Naive B cell (primary cell): Measurements from ENCODE around the gene PIR. TPM values are rescaled to one million over a fixed set of nuclear protein-coding genes. Genes with fewer than 3 reads are reported as not detected.

Experiments used
- ATAC-seq, 2 donors: fragments of 150-1000 bp; cut with Tn5 transposase; 2 replicates each; pipeline ENCODE4 v1.10.0; 2021; ENCODE audit warnings: low read depth in 2 of 2, mild to moderate bottlenecking in 2 of 2, moderate library complexity in 2 of 2
- DNase-seq: peaks from one replicate; pipeline ENCODE4 v3.0.0; 2022
- H3K27ac Mint-ChIP-seq, 6 donors: one replicate each; pipeline ENCODE4 v1.8.0; 2020 to 2022; ENCODE audit warnings: mild to moderate bottlenecking in 6 of 6, mixed read lengths in 6 of 6, moderate library complexity in 5 of 6, inconsistent platforms in 2 of 6
- H3K27me3 Mint-ChIP-seq, 3 donors: one replicate each; pipeline ENCODE4 v1.8.0; 2021 to 2022; ENCODE audit warnings: mixed read lengths in 3 of 3, mild to moderate bottlenecking in 1 of 3
- H3K36me3 Mint-ChIP-seq, 2 donors: one replicate each; pipeline ENCODE4 v1.8.0; 2020 to 2022; ENCODE audit warnings: mixed read lengths in 2 of 2, inconsistent platforms in 1 of 2, mild to moderate bottlenecking in 1 of 2
- H3K4me1 Mint-ChIP-seq, 3 donors: one replicate each; pipeline ENCODE4 v1.8.0; 2020 to 2022; ENCODE audit warnings: mixed read lengths in 3 of 3, inconsistent platforms in 1 of 3, mild to moderate bottlenecking in 1 of 3, moderate library complexity in 1 of 3
- H3K4me3 Mint-ChIP-seq, 8 donors: one replicate each; pipeline ENCODE4 v1.8.0; 2020 to 2022; ENCODE audit warnings: mild to moderate bottlenecking in 8 of 8, mixed read lengths in 8 of 8, moderate library complexity in 8 of 8, inconsistent platforms in 2 of 8
- H3K9me3 Mint-ChIP-seq, 7 donors: one replicate each; pipeline ENCODE4 v1.8.0; 2020 to 2022; ENCODE audit warnings: mixed read lengths in 7 of 7, mild to moderate bottlenecking in 5 of 7, inconsistent platforms in 2 of 7, moderate library complexity in 1 of 7
- polyA plus RNA-seq, 6 donors: library from polyadenylated mRNA; unstranded; fragments of 300-500 nt; fragmentation: Illumina TruSeq; gene quantifications; one replicate each; pipeline ENCODE4 v1.2.3, GENCODE V29; 2021; ENCODE audit warnings: low read depth in 6 of 6

Gene PIR
- polyA plus RNA-seq, 6 donors from 2014 or later: not detected

DNA sequence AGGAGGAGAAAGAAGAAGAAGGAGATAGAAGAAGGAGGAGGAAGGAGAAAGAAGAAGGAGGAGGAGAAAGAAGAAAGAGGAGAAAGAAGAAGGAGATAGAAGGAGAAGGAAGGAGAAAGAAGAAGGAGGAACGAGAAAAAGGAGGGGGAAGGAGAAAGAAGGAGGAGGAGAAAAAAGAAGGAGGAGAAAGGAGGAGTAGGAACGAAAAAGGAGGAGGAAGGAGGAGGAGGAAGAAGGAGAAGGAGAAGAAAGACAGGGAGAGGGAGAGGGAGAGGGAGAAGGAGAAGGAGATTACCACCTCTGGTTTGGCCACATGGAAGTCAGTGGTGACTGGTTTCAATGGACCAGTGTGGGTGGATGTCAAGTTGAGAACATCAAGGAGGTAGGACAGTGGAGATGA, 58.9 kb downstream of the PIR start:
- H3K36me3 Mint-ChIP-seq: peaks cover 0 to 11% of the 10 kb centered on the region in 2 donors
- H3K9me3 Mint-ChIP-seq: peaks cover 0 to 18% (median 3%) of the 10 kb centered on the region in 7 donors
- H3K4me1 Mint-ChIP-seq: no peaks in the 10 kb centered on the region
- DNase-seq: no peak
- H3K27me3 Mint-ChIP-seq: peaks cover 8 to 43% (median 19%) of the 10 kb centered on the region in 3 donors
- H3K4me3 Mint-ChIP-seq: no peak overlapping the region
- no peak overlapping the region for H3K27ac Mint-ChIP-seq
- no peak for ATAC-seq

GRCh38 chrX:15430584-15430983, 62.5 kb downstream of the PIR start:
- Mint-ChIP-seq H3K27me3 (peaks cover 10 to 45% (median 14%) of the 10 kb centered on the region in 3 donors), H3K27ac (no peak overlapping the region), H3K4me1 (no peaks in the 10 kb centered on the region), H3K4me3 (no peak overlapping the region), H3K36me3 (peaks cover 0 to 11% of the 10 kb centered on the region in 2 donors), H3K9me3 (peaks cover 0 to 18% (median 2%) of the 10 kb centered on the region in 7 donors)
- no peak for ATAC-seq
- no peak for DNase-seq

- Mint-ChIP-seq H3K4me1 (no peaks in the 10 kb centered on the region), H3K4me3 (no peak overlapping the region), H3K27me3 (peaks cover 6 to 45% (median 14%) of the 10 kb centered on the region in 3 donors), H3K27ac (no peak overlapping the region), H3K9me3 (peaks cover 0 to 18% (median 2%) of the 10 kb centered on the region in 7 donors), H3K36me3 (peaks cover 0 to 11% of the 10 kb centered on the region in 2 donors)
- ATAC-seq: no peak
- no peak for DNase-seq
Measured at GRCh38 chrX:15430076-15430475, 63.1 kb downstream of the PIR start.

DNA sequence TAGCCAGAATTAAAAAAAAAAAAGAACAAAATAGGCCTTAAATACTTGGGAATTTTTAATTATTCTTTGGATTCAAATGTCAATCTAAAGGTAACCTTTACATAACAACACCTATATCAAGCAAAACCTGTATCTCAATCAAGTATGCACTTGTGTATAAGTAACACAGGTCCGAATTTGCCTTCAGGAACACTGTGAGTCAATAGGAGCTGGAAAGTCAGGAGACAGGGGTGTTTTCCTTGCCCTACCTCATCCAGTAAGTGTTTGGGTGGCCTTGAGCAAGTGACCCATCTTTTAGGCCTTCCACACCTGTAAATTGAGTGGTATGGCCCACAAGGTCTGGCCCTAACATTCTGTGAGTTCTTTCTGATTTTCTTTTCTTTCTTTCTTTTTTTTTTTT, 68.1 kb downstream of the PIR start:
- H3K4me3 Mint-ChIP-seq: no peak overlapping the region
- peaks cover 0 to 10% (median 5%) of the 10 kb centered on the region in 7 donors for H3K9me3 Mint-ChIP-seq
- no peak overlapping the region for H3K27ac Mint-ChIP-seq

DNA sequence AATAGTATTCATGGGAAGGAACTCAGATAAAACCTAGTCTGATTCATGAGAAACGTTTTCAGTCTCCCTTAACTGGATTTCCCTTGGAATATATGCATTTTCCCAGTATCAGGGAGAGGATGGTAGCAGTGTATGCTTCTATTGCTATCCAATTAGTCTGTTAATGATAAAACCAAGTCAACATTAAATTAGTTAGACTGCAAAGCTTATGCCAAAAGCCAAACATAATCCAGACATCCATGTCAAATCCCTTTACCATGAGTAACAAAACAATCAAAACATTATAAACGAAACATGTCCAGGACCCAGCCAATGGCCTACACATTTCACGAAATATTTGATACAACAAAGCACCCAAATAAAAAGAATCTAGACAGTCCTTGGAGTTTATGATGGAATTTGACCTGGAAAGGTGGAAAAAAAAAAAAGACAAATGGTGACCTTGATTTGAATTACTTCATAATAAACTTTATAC, 74.4 kb downstream of the PIR start:
- no peak for ATAC-seq
- H3K27me3 Mint-ChIP-seq: no peaks in the 10 kb centered on the region
- no peak overlapping the region for H3K4me3 Mint-ChIP-seq
- no peak for DNase-seq
- no peak overlapping the region for H3K27ac Mint-ChIP-seq
- peaks cover 2 to 34% (median 12%) of the 10 kb centered on the region in 7 donors for H3K9me3 Mint-ChIP-seq
- no peaks in the 10 kb centered on the region for H3K4me1 Mint-ChIP-seq
- H3K36me3 Mint-ChIP-seq: no peaks in the 10 kb centered on the region

More for the DNA sequence above, 68.1 kb downstream of the PIR start:
- H3K27me3 Mint-ChIP-seq: peaks cover 0 to 10% (median 3%) of the 10 kb centered on the region in 3 donors
- H3K4me1 Mint-ChIP-seq: no peaks in the 10 kb centered on the region
- no peaks in the 10 kb centered on the region for H3K36me3 Mint-ChIP-seq
- no peak for DNase-seq
- ATAC-seq: no peak

GRCh38 chrX:15418041-15418706, 75.0 kb downstream of the PIR start:
- no peaks in the 10 kb centered on the region for H3K36me3 Mint-ChIP-seq
- no peak overlapping the region for H3K4me3 Mint-ChIP-seq
- DNase-seq: no peak
- peaks cover 0 to 6% (median 0%) of the 10 kb centered on the region in 3 donors for H3K27me3 Mint-ChIP-seq
- H3K9me3 Mint-ChIP-seq: peaks cover 2 to 34% (median 12%) of the 10 kb centered on the region in 7 donors
- ATAC-seq: no peak
- no peaks in the 10 kb centered on the region for H3K4me1 Mint-ChIP-seq
- no peak overlapping the region for H3K27ac Mint-ChIP-seq

DNA sequence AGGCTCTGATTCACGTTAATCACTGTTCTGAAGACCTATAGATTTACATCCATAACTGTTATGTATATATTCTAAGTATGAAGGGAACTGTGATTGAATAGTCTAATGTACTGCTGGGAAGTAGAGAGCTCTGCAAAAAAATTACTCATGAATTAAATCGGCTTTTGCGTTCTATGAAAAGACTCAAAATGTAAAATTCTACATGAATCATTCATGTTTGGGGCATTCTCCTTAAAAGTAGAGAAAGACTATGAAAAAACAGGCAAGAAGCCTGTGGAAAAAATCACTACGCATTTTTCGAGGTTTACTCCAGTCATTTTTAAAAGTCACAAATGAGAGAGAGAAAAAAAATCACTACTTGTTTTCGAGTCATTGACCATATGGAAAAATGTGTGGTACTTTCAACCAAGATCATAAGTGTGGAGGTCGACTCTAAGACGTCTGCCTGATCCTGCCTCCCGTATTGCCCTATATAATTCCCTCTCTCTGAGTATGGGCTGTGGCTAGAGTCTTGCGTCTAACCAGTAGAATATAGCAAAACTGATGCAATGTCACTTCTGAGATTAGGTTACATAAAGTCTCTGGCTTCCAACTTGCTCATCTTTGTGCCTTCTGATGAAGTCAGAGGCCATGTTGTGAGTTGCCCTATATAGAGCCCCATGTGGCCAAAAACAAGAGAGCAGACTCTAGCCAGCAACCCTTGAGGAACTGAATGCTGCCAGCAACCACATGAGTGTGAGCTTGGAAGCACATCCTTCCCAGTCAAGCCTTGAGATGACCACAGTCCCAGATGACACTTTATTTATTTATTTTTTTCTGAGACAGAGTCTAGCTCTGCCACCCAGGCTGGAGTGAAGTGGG, 76.8 kb downstream of the PIR start:
- DNase-seq (no peak), ATAC-seq (no peak)
- Mint-ChIP-seq H3K4me3 (no peak overlapping the region), H3K9me3 (peaks cover 2 to 25% (median 7%) of the 10 kb centered on the region in 7 donors), H3K27me3 (peaks cover 0 to 17% (median 3%) of the 10 kb centered on the region in 3 donors), H3K36me3 (no peaks in the 10 kb centered on the region), H3K4me1 (no peaks in the 10 kb centered on the region), H3K27ac (no peak overlapping the region)

- Mint-ChIP-seq H3K4me3 (no peak overlapping the region), H3K27ac (no peak overlapping the region), H3K36me3 (no peaks in the 10 kb centered on the region), H3K27me3 (peaks cover 0 to 31% (median 3%) of the 10 kb centered on the region in 3 donors), H3K4me1 (no peaks in the 10 kb centered on the region), H3K9me3 (peaks cover 2 to 18% (median 8%) of the 10 kb centered on the region in 7 donors)
- DNase-seq: no peak
- ATAC-seq: no peak
Measured at GRCh38 chrX:15413101-15413500, 80.0 kb downstream of the PIR start.

DNA sequence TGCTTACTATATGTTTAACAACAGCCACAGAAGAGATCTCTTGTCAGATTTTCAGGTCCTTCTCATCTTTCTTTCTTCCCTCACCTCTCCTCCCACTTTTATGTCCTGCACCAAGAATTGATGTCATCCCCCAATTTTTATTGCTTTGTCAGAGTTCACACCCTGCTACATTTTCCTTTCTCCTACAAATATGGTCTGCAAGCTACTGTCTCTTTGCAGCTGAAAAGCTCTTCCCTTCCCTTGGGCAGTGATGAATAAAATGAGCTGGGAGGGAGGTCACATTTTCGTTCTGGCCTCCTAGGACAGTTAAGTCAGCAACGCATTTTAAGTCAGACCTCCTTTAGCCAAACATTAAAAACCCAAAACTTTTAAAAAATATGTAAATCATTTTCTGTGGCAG, 82.2 kb downstream of the PIR start:
- no peak for DNase-seq
- H3K9me3 Mint-ChIP-seq: peaks cover 0 to 4% (median 0%) of the 10 kb centered on the region in 7 donors
- no peak for ATAC-seq
- H3K4me3 Mint-ChIP-seq: no peak overlapping the region
- H3K27ac Mint-ChIP-seq: no peak overlapping the region
- no peaks in the 10 kb centered on the region for H3K36me3 Mint-ChIP-seq
- H3K4me1 Mint-ChIP-seq: no peaks in the 10 kb centered on the region
- peaks cover 0 to 31% (median 3%) of the 10 kb centered on the region in 3 donors for H3K27me3 Mint-ChIP-seq

DNA sequence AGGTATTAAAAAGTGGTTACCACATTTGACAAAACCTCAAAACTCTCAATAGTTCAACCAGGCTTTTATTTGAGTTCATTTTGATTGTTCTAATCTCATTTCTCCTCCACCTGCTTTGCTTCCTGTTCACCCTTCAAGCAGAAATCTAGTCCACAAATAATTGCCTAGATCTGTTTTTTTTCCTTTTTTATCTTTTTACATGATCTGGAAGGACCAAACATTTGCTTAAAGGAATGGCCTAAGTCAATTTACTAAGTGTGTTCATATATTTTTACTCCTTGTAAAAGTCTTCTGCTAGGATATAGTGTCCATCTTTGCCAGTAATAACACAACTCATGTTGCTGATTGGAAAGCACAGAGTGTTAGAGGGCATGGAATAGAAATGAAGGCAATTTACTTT, 82.7 kb downstream of the PIR start:
- DNase-seq: no peak
- no peak overlapping the region for H3K27ac Mint-ChIP-seq
- no peaks in the 10 kb centered on the region for H3K4me1 Mint-ChIP-seq
- H3K27me3 Mint-ChIP-seq: peaks cover 0 to 31% (median 3%) of the 10 kb centered on the region in 3 donors
- H3K36me3 Mint-ChIP-seq: no peaks in the 10 kb centered on the region
- no peak for ATAC-seq
- peaks cover 0 to 4% (median 0%) of the 10 kb centered on the region in 7 donors for H3K9me3 Mint-ChIP-seq
- no peak overlapping the region for H3K4me3 Mint-ChIP-seq

DNA sequence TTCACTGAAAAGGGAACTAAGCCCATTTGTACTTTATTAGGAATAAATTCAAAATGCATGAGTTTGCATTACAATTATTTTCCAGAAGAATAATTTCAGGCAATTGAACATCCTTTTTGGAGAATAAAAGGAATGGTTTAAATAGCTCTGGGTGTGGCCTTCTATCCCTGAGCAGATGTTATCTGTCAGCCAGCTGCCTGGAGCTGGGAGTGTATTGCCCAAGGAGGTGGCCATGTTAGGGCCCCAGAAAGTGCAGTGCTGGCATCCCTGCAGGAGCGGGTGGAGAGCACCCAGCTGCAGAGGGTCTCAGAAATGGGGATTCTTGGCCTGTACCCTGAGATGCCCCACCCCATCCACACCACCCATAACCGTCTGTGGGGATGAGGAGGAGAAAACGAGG, 87.3 kb downstream of the PIR start:
- no peak overlapping the region for H3K4me3 Mint-ChIP-seq
- H3K36me3 Mint-ChIP-seq: no peaks in the 10 kb centered on the region
- DNase-seq (no peak), ATAC-seq (no peak)
- H3K9me3 Mint-ChIP-seq: peaks cover 0 to 7% (median 0%) of the 10 kb centered on the region in 7 donors
- H3K27me3 Mint-ChIP-seq: peaks cover 0 to 21% (median 0%) of the 10 kb centered on the region in 3 donors
- no peak overlapping the region for H3K27ac Mint-ChIP-seq
- H3K4me1 Mint-ChIP-seq: no peaks in the 10 kb centered on the region

GRCh38 chrX:15404401-15405096, 88.6 kb downstream of the PIR start:
- peak overlapping the region in 1 of 6 donors; percentile 22 for H3K27ac Mint-ChIP-seq

DNA sequence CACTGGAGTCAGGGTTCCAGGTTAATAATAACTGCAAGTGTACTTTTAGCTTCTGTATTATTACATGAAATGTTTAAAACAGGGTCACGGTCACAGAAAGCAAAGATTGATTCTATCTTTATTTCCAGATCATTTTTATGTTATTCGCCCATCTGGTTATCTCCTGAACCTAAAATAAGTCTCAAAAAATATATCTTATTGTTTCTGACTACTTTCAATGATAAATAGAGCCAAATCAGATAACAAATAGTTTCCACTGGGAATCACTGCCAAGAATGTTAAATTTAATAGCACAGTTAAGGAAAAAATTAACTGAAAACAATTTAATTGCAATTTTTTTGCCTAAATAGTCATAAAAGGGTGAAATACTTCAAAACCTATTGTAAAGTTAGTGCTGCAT, 91.8 kb downstream of the PIR start:
- no peaks in the 10 kb centered on the region for H3K36me3 Mint-ChIP-seq
- peaks cover 0 to 3% (median 0%) of the 10 kb centered on the region in 7 donors for H3K9me3 Mint-ChIP-seq
- ATAC-seq (no peak), DNase-seq (no peak)
- no peak overlapping the region for H3K4me3 Mint-ChIP-seq
- no peak overlapping the region for H3K27ac Mint-ChIP-seq
- H3K4me1 Mint-ChIP-seq: no peaks in the 10 kb centered on the region
- H3K27me3 Mint-ChIP-seq: peaks cover 0 to 20% (median 0%) of the 10 kb centered on the region in 3 donors

More at GRCh38 chrX:15404401-15405096, 88.6 kb downstream of the PIR start:
- H3K27me3 Mint-ChIP-seq: peaks cover 0 to 20% (median 0%) of the 10 kb centered on the region in 3 donors
- DNase-seq: no peak
- H3K9me3 Mint-ChIP-seq: peaks cover 0 to 7% (median 0%) of the 10 kb centered on the region in 7 donors
- H3K36me3 Mint-ChIP-seq: no peaks in the 10 kb centered on the region
- H3K4me3 Mint-ChIP-seq: no peak overlapping the region
- H3K4me1 Mint-ChIP-seq: no peaks in the 10 kb centered on the region
- ATAC-seq: no peak
